Activated CD4-positive, alpha-beta T cell treated with anti-CD3 and anti-CD28 coated beads for 48 hours (primary cell): ENCODE results near the gene PIP5K1C.

ENCODE experiments used
- DNase-seq: peaks from one replicate; pipeline ENCODE4 v3.0.0-alpha.2; 2020

PIP5K1C gene

GRCh38 chr19:3700242-3701032, at the start of gene PIP5K1C:
PIP5K1C (minus strand) TSS chr19:3700468; CDS start chr19:3700390, 78 bp downstream.
- DNase-seq, result peak; percentile 95

- no peak for DNase-seq
Measured at GRCh38 chr19:3748965-3749364, 48.7 kb upstream of the PIP5K1C start.

GRCh38 chr19:3746371-3747056, 46.2 kb upstream of the PIP5K1C start:
- no peak for DNase-seq

GRCh38 chr19:3745363-3746045, 45.2 kb upstream of the PIP5K1C start:
- no peak for DNase-seq

GRCh38 chr19:3743486-3743885, 43.2 kb upstream of the PIP5K1C start:
- DNase-seq, result no peak

- DNase-seq, result no peak
Measured at GRCh38 chr19:3740431-3740830, 40.2 kb upstream of the PIP5K1C start.

- no peak for DNase-seq
Measured at GRCh38 chr19:3738477-3739220, 38.4 kb upstream of the PIP5K1C start.

GRCh38 chr19:3737487-3738205, 37.4 kb upstream of the PIP5K1C start:
- no peak for DNase-seq

- no peak for DNase-seq
Measured at GRCh38 chr19:3736106-3736724, 35.9 kb upstream of the PIP5K1C start.

GRCh38 chr19:3734310-3734600, 34.0 kb upstream of the PIP5K1C start:
- DNase-seq, result no peak

GRCh38 chr19:3733549-3734309, 33.5 kb upstream of the PIP5K1C start:
- no peak for DNase-seq

- DNase-seq, result no peak
Measured at GRCh38 chr19:3732108-3732507, 31.8 kb upstream of the PIP5K1C start.

- DNase-seq, result no peak
Measured at GRCh38 chr19:3730457-3730958, 30.2 kb upstream of the PIP5K1C start.

GRCh38 chr19:3725640-3726310, 25.5 kb upstream of the PIP5K1C start:
- DNase-seq, result no peak

GRCh38 chr19:3725121-3725520, 24.9 kb upstream of the PIP5K1C start:
- no peak for DNase-seq

GRCh38 chr19:3723883-3724282, 23.6 kb upstream of the PIP5K1C start:
- DNase-seq, result no peak

GRCh38 chr19:3723110-3723488, 22.8 kb upstream of the PIP5K1C start:
- DNase-seq, result no peak

GRCh38 chr19:3722443-3723109, 22.3 kb upstream of the PIP5K1C start:
- DNase-seq, result no peak

GRCh38 chr19:3721887-3722442, 21.7 kb upstream of the PIP5K1C start:
- DNase-seq, result no peak
